ENCODE data around the gene BCL7B. TPM values are rescaled to one million over a fixed set of nuclear protein-coding genes. Genes with fewer than 3 reads are reported as not detected.

BCL7B gene
- total and polyA plus RNA-seq, 2 of the 13 experiments (the other 11 are each of a cell fraction or from before 2014, with no cell fraction given) = 24.3 to 38.2 TPM

GRCh38 chr7:73522105-73522872 lies 35.2 kb downstream of the BCL7B start, which contains the start of gene BAZ1B (continued):
- no peak for TF ChIP-seq ZSCAN5A (CRISPR knock-in tag; IDR thresholded peaks at IDR 0.05; ENCODE audit: borderline replicate concordance)
- TF ChIP-seq TRAFD1 (CRISPR knock-in tag; IDR thresholded peaks at IDR 0.05; ENCODE audit: borderline replicate concordance) = no peak
- peak; percentile 40; the same call in 1 of the 2 replicates for TF ChIP-seq ZBTB26 (CRISPR knock-in tag; IDR thresholded peaks at IDR 0.05; ENCODE audit: borderline replicate concordance)
- no peak; the same call in none of the 2 replicates for TF ChIP-seq IKZF5 (CRISPR knock-in tag; IDR thresholded peaks at IDR 0.05)
- TF ChIP-seq CCAR2 (optimal IDR thresholded peaks at IDR 0.05; ENCODE audit: low read depth, low read length) = no peak
- no peak for TF ChIP-seq ATM (IDR thresholded peaks at IDR 0.05; ENCODE audit: borderline replicate concordance)
- 0 out of 2 replicates have a peak, but pooled peaks have one; percentile 30 for TF ChIP-seq ZNF567 (CRISPR knock-in tag; IDR thresholded peaks at IDR 0.05; ENCODE audit: borderline replicate concordance)
- TF ChIP-seq ZNF766 (CRISPR knock-in tag; IDR thresholded peaks at IDR 0.05; ENCODE audit: borderline replicate concordance) = peak; percentile 80; the same call in 1 of the 2 replicates
- no peak for TF ChIP-seq ZBTB46 (CRISPR knock-in tag; IDR thresholded peaks at IDR 0.05; ENCODE audit: borderline replicate concordance)
- TF ChIP-seq PHF20 (CRISPR knock-in tag; IDR thresholded peaks at IDR 0.05) = peak; percentile 62
- no peak for TF ChIP-seq ZNF660 (CRISPR knock-in tag; IDR thresholded peaks at IDR 0.05; ENCODE audit: borderline replicate concordance, low read depth)
- TF ChIP-seq NR1H2 (CRISPR knock-in tag; IDR thresholded peaks at IDR 0.05; ENCODE audit: borderline replicate concordance, low read depth) = no peak; the same call in 1 of the 2 replicates
- TF ChIP-seq SRSF1 (optimal IDR thresholded peaks at IDR 0.05; ENCODE audit: low read depth, low read length) = peak; percentile 83
- TF ChIP-seq RFXANK (CRISPR knock-in tag; IDR thresholded peaks at IDR 0.05) = peak; percentile 26; the same call in 1 of the 2 replicates
- TF ChIP-seq THAP7 (CRISPR knock-in tag; IDR thresholded peaks at IDR 0.05) = no peak
- no peak for TF ChIP-seq ZNF274 (CRISPR knock-in tag; IDR thresholded peaks at IDR 0.05)
